ENCODE data around the gene TCF25. TPM values are rescaled to one million over a fixed set of nuclear protein-coding genes. Genes with fewer than 3 reads are reported as not detected.
A peak's percentile ranks its signal among the peaks of the same experiment; 100 is the strongest.

The TCF25 gene
- total RNA-seq, 1 experiment from 2014 or later = 155 TPM

- DNase-seq (ENCODE audit: low spot score) (no peak), ATAC-seq (no peak)
- Mint-ChIP-seq H3K27ac (no peak overlapping the region), H3K9me3 (no peaks in the 10 kb centered on the region), H3K4me3 (no peak overlapping the region), H3K4me1 (peaks cover 6% of the 10 kb centered on the region; the same call in 1 of the 2 replicates), H3K36me3 (no peaks in the 10 kb centered on the region), H3K27me3 (ENCODE audit: low read depth) (peaks cover 43% of the 10 kb centered on the region)
- ChIA-PET POLR2A (no interaction called here), CTCF (interaction anchor here (1.4 kb wide), 1 partner anchor 9 kb away, joined by 5 read pairs; no protein-coding TSS in a partner anchor)
- TF ChIP-seq PREB (CRISPR knock-in tag; IDR thresholded peaks at IDR 0.05; ENCODE audit: borderline replicate concordance) = no peak
- no peak for TF ChIP-seq TEAD4 (CRISPR knock-in tag; IDR thresholded peaks at IDR 0.05)
- no peak for TF ChIP-seq FOXK1 (CRISPR knock-in tag; IDR thresholded peaks at IDR 0.05)
- no peak for TF ChIP-seq NFE2L1 (CRISPR knock-in tag; IDR thresholded peaks at IDR 0.05)
- TF ChIP-seq TCF7 (CRISPR knock-in tag; IDR thresholded peaks at IDR 0.05; ENCODE audit: low read depth) = no peak
- TF ChIP-seq E2F4 (CRISPR knock-in tag; IDR thresholded peaks at IDR 0.05; ENCODE audit: borderline replicate concordance, low read depth) = no peak
- TF ChIP-seq ZSCAN18 (CRISPR knock-in tag; IDR thresholded peaks at IDR 0.05) = no peak
- TF ChIP-seq MAX (CRISPR knock-in tag; IDR thresholded peaks at IDR 0.05) = no peak
- no peak for TF ChIP-seq RORB (CRISPR knock-in tag; IDR thresholded peaks at IDR 0.05)
- TF ChIP-seq MYBL2 (CRISPR knock-in tag; IDR thresholded peaks at IDR 0.05) = no peak
- TF ChIP-seq ZNF671 (CRISPR knock-in tag; IDR thresholded peaks at IDR 0.05) = no peak
- TF ChIP-seq KAT7 (CRISPR knock-in tag; IDR thresholded peaks at IDR 0.05; ENCODE audit: borderline replicate concordance) = no peak
- no peak for TF ChIP-seq CREM (CRISPR knock-in tag; IDR thresholded peaks at IDR 0.05)
- no peak for TF ChIP-seq TP53 (CRISPR knock-in tag; IDR thresholded peaks at IDR 0.05)
- no peak for TF ChIP-seq ETV6 (CRISPR knock-in tag; IDR thresholded peaks at IDR 0.05)
- no peak for TF ChIP-seq E2F1 (CRISPR knock-in tag; IDR thresholded peaks at IDR 0.05)
- no peak for TF ChIP-seq HMGA2 (CRISPR knock-in tag; IDR thresholded peaks at IDR 0.05)
These were observed 71.4 kb downstream of the TCF25 start for GRCh38 chr16:89944773-89945172.

- CTCF ChIA-PET = interaction anchor here (1.4 kb wide), 1 partner anchor 9 kb away, joined by 5 read pairs; no protein-coding TSS in a partner anchor
- TF ChIP-seq JUN (CRISPR knock-in tag; IDR thresholded peaks at IDR 0.05) (no peak), EMX1 (CRISPR knock-in tag; IDR thresholded peaks at IDR 0.05) (no peak), ZNF281 (CRISPR knock-in tag; IDR thresholded peaks at IDR 0.05) (no peak), SMAD3 (CRISPR knock-in tag; IDR thresholded peaks at IDR 0.05; ENCODE audit: borderline replicate concordance) (no peak), ELF4 (CRISPR knock-in tag; IDR thresholded peaks at IDR 0.05; ENCODE audit: low read depth) (no peak), PRRX2 (CRISPR knock-in tag; IDR thresholded peaks at IDR 0.05) (no peak), ZNF532 (CRISPR knock-in tag; IDR thresholded peaks at IDR 0.05; ENCODE audit: borderline replicate concordance) (no peak)
These were observed 72.3 kb downstream of the TCF25 start for GRCh38 chr16:89945654-89946053.

More at GRCh38 chr16:89945654-89946053, 72.3 kb downstream of the TCF25 start:
- no peaks in the 10 kb centered on the region for H3K36me3 Mint-ChIP-seq
- peaks cover 49% of the 10 kb centered on the region for H3K27me3 Mint-ChIP-seq (ENCODE audit: low read depth)
- H3K4me3 Mint-ChIP-seq = no peak overlapping the region
- no peak overlapping the region for H3K27ac Mint-ChIP-seq
- peaks cover 6% of the 10 kb centered on the region; the same call in 1 of the 2 replicates for H3K4me1 Mint-ChIP-seq
- peak; percentile 43 for DNase-seq (ENCODE audit: low spot score)
- ATAC-seq = peak; percentile 5; the same call in 1 of the 2 replicates
- no peaks in the 10 kb centered on the region for H3K9me3 Mint-ChIP-seq
- POLR2A ChIA-PET = interaction anchor here (0.7 kb wide), 1 partner anchor 23 kb away, joined by 3 read pairs; no protein-coding TSS in a partner anchor
